WTC11 (cell line): ENCODE data around the gene ZNF629. TPM values are rescaled to one million over a fixed set of nuclear protein-coding genes. Genes with fewer than 3 reads are reported as not detected.

Experiments used
- ATAC-seq: fragments of 200-7000 bp; cut with Tn5 transposase; 2 replicates; pipeline ENCODE4 v1.10.0; 2021; ENCODE audit warnings: mild to moderate bottlenecking, moderate library complexity
- CTCF ChIA-PET: fragments of 300-600 bp; sonication (Branson Sonifier 250); formaldehyde crosslinking; loops from one replicate; lab custom pipeline; 2021; ENCODE audit warnings: antibody characterized with exemption; lab: Charles Lee
- POLR2A ChIA-PET: fragments of 350-600 bp; sonication (Branson Sonifier 250); formaldehyde crosslinking; loops from one replicate; lab custom pipeline; 2021; ENCODE audit warnings: antibody characterized with exemption; lab: Charles Lee
- DNase-seq: peaks from one replicate; pipeline ENCODE4 v3.0.0; 2021; ENCODE audit warnings: low spot score
- H3K27ac Mint-ChIP-seq: 2 replicates; pipeline ENCODE4 v1.8.0; 2021; ENCODE audit warnings: mixed read lengths
- H3K27me3 Mint-ChIP-seq: 2 replicates; pipeline ENCODE4 v1.8.0; 2021; ENCODE audit warnings: low read depth, mild to moderate bottlenecking, moderate library complexity, mixed read lengths
- H3K36me3 Mint-ChIP-seq: 2 replicates; pipeline ENCODE4 v1.8.0; 2021; ENCODE audit warnings: mixed read lengths
- H3K4me1 Mint-ChIP-seq: 2 replicates; pipeline ENCODE4 v1.8.0; 2022; ENCODE audit warnings: mixed read lengths
- H3K4me3 Mint-ChIP-seq: 2 replicates; pipeline ENCODE4 v1.8.0; 2021; ENCODE audit warnings: mild to moderate bottlenecking, moderate library complexity, mixed read lengths
- H3K9me3 Mint-ChIP-seq: 2 replicates; pipeline ENCODE4 v1.8.0; 2021; ENCODE audit warnings: mixed read lengths
- ATF1 ChIP-seq: sonication (generic); formaldehyde crosslinking; IDR thresholded peaks from 2 replicates; pipeline ENCODE4 v1.8.1; 2023; ENCODE audit warnings: mild to moderate bottlenecking, moderate library complexity, missing genetic modification reagents
- E2F1 ChIP-seq: sonication (generic); formaldehyde crosslinking; IDR thresholded peaks from 2 replicates; pipeline ENCODE4 v1.8.0; 2022; ENCODE audit warnings: mild to moderate bottlenecking, missing genetic modification reagents
- ESRRA ChIP-seq: sonication (generic); formaldehyde crosslinking; IDR thresholded peaks from 2 replicates; pipeline ENCODE4 v1.8.1; 2022; ENCODE audit warnings: mild to moderate bottlenecking, missing genetic modification reagents, borderline replicate concordance
- ETV6 ChIP-seq: sonication (generic); formaldehyde crosslinking; IDR thresholded peaks from 2 replicates; pipeline ENCODE4 v1.8.1; 2022; ENCODE audit warnings: mild to moderate bottlenecking, missing genetic modification reagents
- FOXJ3 ChIP-seq: sonication (generic); formaldehyde crosslinking; IDR thresholded peaks from 2 replicates; pipeline ENCODE4 v1.9.0; 2021; ENCODE audit warnings: missing genetic modification reagents, mild to moderate bottlenecking, borderline replicate concordance
- IRF1 ChIP-seq: sonication (generic); formaldehyde crosslinking; IDR thresholded peaks from 2 replicates; pipeline ENCODE4 v1.8.0; 2023; ENCODE audit warnings: missing genetic modification reagents
- JAZF1 ChIP-seq: fragments of 250-450 bp; sonication (Bioruptor Pico); IDR thresholded peaks from 2 replicates; pipeline ENCODE4 v1.9.0; 2021; ENCODE audit warnings: moderate library complexity, mild to moderate bottlenecking, inconsistent platforms
- JUN ChIP-seq: sonication (generic); formaldehyde crosslinking; IDR thresholded peaks from 2 replicates; pipeline ENCODE4 v1.8.0; 2023; ENCODE audit warnings: mild to moderate bottlenecking, missing genetic modification reagents
- NFATC4 ChIP-seq: fragments of 250-450 bp; sonication (Bioruptor Pico); IDR thresholded peaks from 2 replicates; pipeline ENCODE4 v1.9.0; 2021; ENCODE audit warnings: mild to moderate bottlenecking
- PREB ChIP-seq: sonication (generic); formaldehyde crosslinking; IDR thresholded peaks from 2 replicates; pipeline ENCODE4 v1.8.1; 2022; ENCODE audit warnings: mild to moderate bottlenecking, missing genetic modification reagents, moderate library complexity, borderline replicate concordance
- PRRX2 ChIP-seq: fragments of 250-450 bp; sonication (Bioruptor Pico); IDR thresholded peaks from 2 replicates; pipeline ENCODE4 v1.8.0; 2021; ENCODE audit warnings: mild to moderate bottlenecking
- RELA ChIP-seq: sonication (generic); formaldehyde crosslinking; IDR thresholded peaks from 2 replicates; pipeline ENCODE4 v1.8.1; 2022; ENCODE audit warnings: missing genetic modification reagents, mild to moderate bottlenecking, borderline replicate concordance
- SMAD4 ChIP-seq: sonication (generic); formaldehyde crosslinking; IDR thresholded peaks from 2 replicates; pipeline ENCODE4 v1.8.0; 2022; ENCODE audit warnings: mild to moderate bottlenecking, missing genetic modification reagents
- TP53 ChIP-seq: sonication (generic); formaldehyde crosslinking; IDR thresholded peaks from 2 replicates; pipeline ENCODE4 v1.8.1; 2023; ENCODE audit warnings: mild to moderate bottlenecking, missing genetic modification reagents
- USF2 ChIP-seq: sonication (generic); formaldehyde crosslinking; IDR thresholded peaks from 2 replicates; pipeline ENCODE4 v1.8.1; 2023; ENCODE audit warnings: mild to moderate bottlenecking, missing genetic modification reagents, moderate library complexity
- ZNF281 ChIP-seq: sonication (generic); formaldehyde crosslinking; IDR thresholded peaks from 2 replicates; pipeline ENCODE4 v1.8.0; 2023; ENCODE audit warnings: mild to moderate bottlenecking, missing genetic modification reagents
- total RNA-seq: library from RNA; stranded (reverse); gene quantifications from 3 replicates; pipeline ENCODE4 v1.2.3, GENCODE V29; 2021
- TF ChIP-seq, protein P1 (sequence below): fragments of 250-450 bp; sonication (Bioruptor Pico); IDR thresholded peaks from 2 replicates; pipeline ENCODE4 v1.9.0; 2021; ENCODE audit warnings: mild to moderate bottlenecking
- TF ChIP-seq, protein P2 (sequence below): sonication (generic); formaldehyde crosslinking; IDR thresholded peaks from 2 replicates; pipeline ENCODE4 v1.8.1; 2022; ENCODE audit warnings: low read depth, missing genetic modification reagents, borderline replicate concordance
- TF ChIP-seq, protein P3 (sequence below): sonication (generic); formaldehyde crosslinking; IDR thresholded peaks from 2 replicates; pipeline ENCODE4 v1.8.1; 2023; ENCODE audit warnings: mild to moderate bottlenecking, missing genetic modification reagents, moderate library complexity

Gene ZNF629
- total RNA-seq, 1 experiment from 2014 or later, result 20.0 TPM

DNA sequence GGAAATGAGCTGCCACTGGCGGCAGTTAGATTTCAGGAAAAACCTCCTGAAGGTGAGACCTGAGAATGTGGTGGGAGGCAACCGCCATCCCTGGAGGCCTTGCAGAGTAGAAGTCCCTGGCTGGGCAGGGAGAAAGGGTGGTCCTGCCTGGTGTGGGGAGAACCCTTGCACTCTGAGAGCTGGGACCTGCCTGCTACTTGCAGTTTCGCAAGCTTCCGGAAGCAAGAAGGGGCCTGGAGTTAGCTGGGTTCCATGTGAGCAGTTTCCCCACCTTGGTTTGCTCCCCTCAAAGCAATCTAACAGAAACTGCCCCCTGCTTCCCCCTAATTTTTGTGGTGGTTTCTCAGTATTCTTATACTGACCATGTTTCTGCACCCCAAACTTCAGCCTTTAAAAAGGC is 6.5 kb downstream of the ZNF629 start:
- H3K9me3 Mint-ChIP-seq, result no peaks in the 10 kb centered on the region
- H3K4me1 Mint-ChIP-seq, result peaks cover 30% of the 10 kb centered on the region
- peaks cover 14% of the 10 kb centered on the region for H3K36me3 Mint-ChIP-seq
- ChIA-PET POLR2A (no interaction called here), CTCF (no interaction called here)
- no peak overlapping the region for H3K4me3 Mint-ChIP-seq
- no peak overlapping the region for H3K27ac Mint-ChIP-seq
- no peak for ATAC-seq
- no peaks in the 10 kb centered on the region; the same call in 1 of the 2 replicates for H3K27me3 Mint-ChIP-seq
- TF ChIP-seq, protein P1, sequence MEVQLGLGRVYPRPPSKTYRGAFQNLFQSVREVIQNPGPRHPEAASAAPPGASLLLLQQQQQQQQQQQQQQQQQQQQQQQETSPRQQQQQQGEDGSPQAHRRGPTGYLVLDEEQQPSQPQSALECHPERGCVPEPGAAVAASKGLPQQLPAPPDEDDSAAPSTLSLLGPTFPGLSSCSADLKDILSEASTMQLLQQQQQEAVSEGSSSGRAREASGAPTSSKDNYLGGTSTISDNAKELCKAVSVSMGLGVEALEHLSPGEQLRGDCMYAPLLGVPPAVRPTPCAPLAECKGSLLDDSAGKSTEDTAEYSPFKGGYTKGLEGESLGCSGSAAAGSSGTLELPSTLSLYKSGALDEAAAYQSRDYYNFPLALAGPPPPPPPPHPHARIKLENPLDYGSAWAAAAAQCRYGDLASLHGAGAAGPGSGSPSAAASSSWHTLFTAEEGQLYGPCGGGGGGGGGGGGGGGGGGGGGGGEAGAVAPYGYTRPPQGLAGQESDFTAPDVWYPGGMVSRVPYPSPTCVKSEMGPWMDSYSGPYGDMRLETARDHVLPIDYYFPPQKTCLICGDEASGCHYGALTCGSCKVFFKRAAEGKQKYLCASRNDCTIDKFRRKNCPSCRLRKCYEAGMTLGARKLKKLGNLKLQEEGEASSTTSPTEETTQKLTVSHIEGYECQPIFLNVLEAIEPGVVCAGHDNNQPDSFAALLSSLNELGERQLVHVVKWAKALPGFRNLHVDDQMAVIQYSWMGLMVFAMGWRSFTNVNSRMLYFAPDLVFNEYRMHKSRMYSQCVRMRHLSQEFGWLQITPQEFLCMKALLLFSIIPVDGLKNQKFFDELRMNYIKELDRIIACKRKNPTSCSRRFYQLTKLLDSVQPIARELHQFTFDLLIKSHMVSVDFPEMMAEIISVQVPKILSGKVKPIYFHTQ, result no peak
- TF ChIP-seq TP53 (CRISPR knock-in tag) (no peak), NFATC4 (no peak), PRRX2 (CRISPR knock-in tag) (no peak), ZNF281 (CRISPR knock-in tag) (no peak), SMAD4 (CRISPR knock-in tag) (no peak), JAZF1 (no peak), IRF1 (CRISPR knock-in tag) (no peak), USF2 (CRISPR knock-in tag) (no peak), PREB (CRISPR knock-in tag) (no peak), ETV6 (CRISPR knock-in tag) (no peak), E2F1 (CRISPR knock-in tag) (no peak), ATF1 (CRISPR knock-in tag) (no peak), JUN (CRISPR knock-in tag) (no peak), ESRRA (CRISPR knock-in tag) (no peak), RELA (CRISPR knock-in tag) (no peak), FOXJ3 (CRISPR knock-in tag) (no peak)
- TF ChIP-seq, protein P2, sequence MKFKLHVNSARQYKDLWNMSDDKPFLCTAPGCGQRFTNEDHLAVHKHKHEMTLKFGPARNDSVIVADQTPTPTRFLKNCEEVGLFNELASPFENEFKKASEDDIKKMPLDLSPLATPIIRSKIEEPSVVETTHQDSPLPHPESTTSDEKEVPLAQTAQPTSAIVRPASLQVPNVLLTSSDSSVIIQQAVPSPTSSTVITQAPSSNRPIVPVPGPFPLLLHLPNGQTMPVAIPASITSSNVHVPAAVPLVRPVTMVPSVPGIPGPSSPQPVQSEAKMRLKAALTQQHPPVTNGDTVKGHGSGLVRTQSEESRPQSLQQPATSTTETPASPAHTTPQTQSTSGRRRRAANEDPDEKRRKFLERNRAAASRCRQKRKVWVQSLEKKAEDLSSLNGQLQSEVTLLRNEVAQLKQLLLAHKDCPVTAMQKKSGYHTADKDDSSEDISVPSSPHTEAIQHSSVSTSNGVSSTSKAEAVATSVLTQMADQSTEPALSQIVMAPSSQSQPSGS (CRISPR knock-in tag), result no peak
- TF ChIP-seq, protein P3, sequence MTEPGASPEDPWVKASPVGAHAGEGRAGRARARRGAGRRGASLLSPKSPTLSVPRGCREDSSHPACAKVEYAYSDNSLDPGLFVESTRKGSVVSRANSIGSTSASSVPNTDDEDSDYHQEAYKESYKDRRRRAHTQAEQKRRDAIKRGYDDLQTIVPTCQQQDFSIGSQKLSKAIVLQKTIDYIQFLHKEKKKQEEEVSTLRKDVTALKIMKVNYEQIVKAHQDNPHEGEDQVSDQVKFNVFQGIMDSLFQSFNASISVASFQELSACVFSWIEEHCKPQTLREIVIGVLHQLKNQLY, result no peak
- DNase-seq, result no peak
